BLaER1 (cell line): ENCODE measurements around the gene PARD3.

Experiments
- H3K27ac ChIP-seq: shearing (Covaris generic); formaldehyde crosslinking; 2 replicates; pipeline ENCODE4 v1.8.1; 2022
- H3K27me3 ChIP-seq: shearing (Covaris generic); formaldehyde crosslinking; 2 replicates; pipeline ENCODE4 v1.8.1; 2022
- H3K36me3 ChIP-seq: shearing (Covaris generic); formaldehyde crosslinking; 2 replicates; pipeline ENCODE4 v1.8.1; 2022
- H3K4me1 ChIP-seq: shearing (Covaris generic); formaldehyde crosslinking; 2 replicates; pipeline ENCODE4 v1.8.1; 2022
- H3K4me2 ChIP-seq: shearing (Covaris generic); formaldehyde crosslinking; 2 replicates; pipeline ENCODE4 v1.8.1; 2022
- H3K4me3 ChIP-seq: shearing (Covaris generic); formaldehyde crosslinking; 2 replicates; pipeline ENCODE4 v1.8.1; 2022
- H3K9ac ChIP-seq: shearing (Covaris generic); formaldehyde crosslinking; 2 replicates; pipeline ENCODE4 v1.8.1; 2022
- H3K9me3 ChIP-seq: shearing (Covaris generic); formaldehyde crosslinking; 2 replicates; pipeline ENCODE4 v1.8.1; 2022
- H4K20me1 ChIP-seq: shearing (Covaris generic); formaldehyde crosslinking; 2 replicates; pipeline ENCODE4 v1.8.1; 2022
- Cebpa-rat ChIP-seq: shearing (Covaris generic); IDR thresholded peaks from 2 replicates; pipeline ENCODE4 v1.8.1; 2022

PARD3 gene

GRCh38 chr10:34771106-34771505 is 44.0 kb downstream of the PARD3 start:
- no peak overlapping the region for H3K4me3 ChIP-seq
- no peak overlapping the region for H3K9ac ChIP-seq
- TF ChIP-seq Cebpa-rat, result no peak
- peaks cover 57% of the 10 kb centered on the region for H4K20me1 ChIP-seq
- H3K27ac ChIP-seq, result no peak overlapping the region
- H3K4me1 ChIP-seq, result peaks cover 47% of the 10 kb centered on the region
- no peaks in the 10 kb centered on the region for H3K27me3 ChIP-seq
- H3K4me2 ChIP-seq, result no peak overlapping the region
- no peaks in the 10 kb centered on the region for H3K9me3 ChIP-seq
- peaks cover 11% of the 10 kb centered on the region; the same call in 1 of the 2 replicates for H3K36me3 ChIP-seq

- no peak for TF ChIP-seq Cebpa-rat
- no peaks in the 10 kb centered on the region for H3K9me3 ChIP-seq
- peaks cover 35% of the 10 kb centered on the region for H3K4me1 ChIP-seq
- no peak overlapping the region for H3K9ac ChIP-seq
- H3K36me3 ChIP-seq, result peaks cover 11% of the 10 kb centered on the region; the same call in 1 of the 2 replicates
- H3K27ac ChIP-seq, result no peak overlapping the region
- no peak overlapping the region for H3K4me3 ChIP-seq
- no peaks in the 10 kb centered on the region for H3K27me3 ChIP-seq
- H4K20me1 ChIP-seq, result peaks cover 65% of the 10 kb centered on the region
- no peak overlapping the region for H3K4me2 ChIP-seq
Observed at GRCh38 chr10:34769899-34770298, 45.2 kb downstream of the PARD3 start.

GRCh38 chr10:34768972-34769330 is 46.1 kb downstream of the PARD3 start:
- Histone ChIP-seq H3K4me2 (no peak overlapping the region), H3K27me3 (no peaks in the 10 kb centered on the region), H3K9ac (no peak overlapping the region), H3K9me3 (no peaks in the 10 kb centered on the region), H3K4me1 (peaks cover 26% of the 10 kb centered on the region), H4K20me1 (peaks cover 74% of the 10 kb centered on the region), H3K27ac (no peak overlapping the region), H3K36me3 (peaks cover 11% of the 10 kb centered on the region; the same call in 1 of the 2 replicates), H3K4me3 (no peak overlapping the region)
- no peak for TF ChIP-seq Cebpa-rat

- Histone ChIP-seq H3K27me3 (no peaks in the 10 kb centered on the region), H3K9me3 (no peaks in the 10 kb centered on the region), H3K4me1 (peaks cover 20% of the 10 kb centered on the region), H3K9ac (no peak overlapping the region), H3K4me3 (no peak overlapping the region), H4K20me1 (peaks cover 79% of the 10 kb centered on the region), H3K27ac (no peak overlapping the region), H3K4me2 (no peak overlapping the region), H3K36me3 (peaks cover 11% of the 10 kb centered on the region; the same call in 1 of the 2 replicates)
- TF ChIP-seq Cebpa-rat, result no peak
Observed at GRCh38 chr10:34768261-34768971, 46.7 kb downstream of the PARD3 start.

- Histone ChIP-seq H3K9me3 (no peaks in the 10 kb centered on the region), H3K27me3 (no peaks in the 10 kb centered on the region), H3K4me3 (no peak overlapping the region), H3K4me2 (no peak overlapping the region), H3K27ac (no peak overlapping the region), H4K20me1 (peaks cover 94% of the 10 kb centered on the region), H3K4me1 (peaks cover 17% of the 10 kb centered on the region), H3K9ac (no peak overlapping the region; the same call in 1 of the 2 replicates), H3K36me3 (peaks cover 11% of the 10 kb centered on the region; the same call in 1 of the 2 replicates)
- TF ChIP-seq Cebpa-rat, result no peak
Observed at GRCh38 chr10:34766811-34767494, 48.1 kb downstream of the PARD3 start.

- H3K36me3 ChIP-seq, result peaks cover 11% of the 10 kb centered on the region; the same call in 1 of the 2 replicates
- H3K9ac ChIP-seq, result no peak overlapping the region
- no peaks in the 10 kb centered on the region for H3K9me3 ChIP-seq
- peaks cover 17% of the 10 kb centered on the region for H3K4me1 ChIP-seq
- H3K4me3 ChIP-seq, result no peak overlapping the region
- no peak overlapping the region for H3K27ac ChIP-seq
- H4K20me1 ChIP-seq, result peaks cover 92% of the 10 kb centered on the region
- no peak for TF ChIP-seq Cebpa-rat
- H3K27me3 ChIP-seq, result no peaks in the 10 kb centered on the region
- H3K4me2 ChIP-seq, result no peak overlapping the region
Observed at GRCh38 chr10:34766266-34766600, 48.9 kb downstream of the PARD3 start.

- no peak overlapping the region for H3K9ac ChIP-seq
- H3K27me3 ChIP-seq, result no peaks in the 10 kb centered on the region
- H3K4me2 ChIP-seq, result no peak overlapping the region
- H3K9me3 ChIP-seq, result peaks cover 5% of the 10 kb centered on the region; the same call in 1 of the 2 replicates
- peaks cover 7% of the 10 kb centered on the region; the same call in 1 of the 2 replicates for H3K4me1 ChIP-seq
- H3K36me3 ChIP-seq, result peaks cover 11% of the 10 kb centered on the region; the same call in 1 of the 2 replicates
- no peak for TF ChIP-seq Cebpa-rat
- no peak overlapping the region for H3K27ac ChIP-seq
- peaks cover 87% of the 10 kb centered on the region for H4K20me1 ChIP-seq
- H3K4me3 ChIP-seq, result no peak overlapping the region
Observed at GRCh38 chr10:34764472-34764946, 50.6 kb downstream of the PARD3 start.

- Histone ChIP-seq H4K20me1 (peaks cover 83% of the 10 kb centered on the region), H3K4me3 (no peak overlapping the region), H3K9me3 (peaks cover 7% of the 10 kb centered on the region; the same call in 1 of the 2 replicates), H3K4me2 (no peak overlapping the region), H3K27ac (no peak overlapping the region), H3K27me3 (no peaks in the 10 kb centered on the region), H3K9ac (no peak overlapping the region), H3K36me3 (no peaks in the 10 kb centered on the region), H3K4me1 (peaks cover 17% of the 10 kb centered on the region)
- TF ChIP-seq Cebpa-rat, result no peak
Observed at GRCh38 chr10:34762603-34763299, 52.3 kb downstream of the PARD3 start.

GRCh38 chr10:34762156-34762555 is 52.9 kb downstream of the PARD3 start:
- H4K20me1 ChIP-seq, result peaks cover 82% of the 10 kb centered on the region
- TF ChIP-seq Cebpa-rat, result no peak
- H3K27ac ChIP-seq, result no peak overlapping the region

More at GRCh38 chr10:34762156-34762555, 52.9 kb downstream of the PARD3 start:
- Histone ChIP-seq H3K4me2 (no peak overlapping the region), H3K4me3 (no peak overlapping the region), H3K36me3 (no peaks in the 10 kb centered on the region), H3K9ac (no peak overlapping the region), H3K4me1 (peaks cover 17% of the 10 kb centered on the region), H3K27me3 (no peaks in the 10 kb centered on the region), H3K9me3 (peaks cover 7% of the 10 kb centered on the region; the same call in 1 of the 2 replicates)
